Stimulated activated CD4-positive, alpha-beta T cell treated with anti-CD3 and anti-CD28 coated beads, Interleukin-4, amount 100 ng/mL, for 48 hours (primary cell): ENCODE data around the gene EIF3M.
A peak's percentile ranks its signal among the peaks of the same experiment; 100 is the strongest.

Experiments used
- DNase-seq, 2 donors: peaks; one replicate each; pipeline ENCODE4 v3.0.0-alpha.2; 2020; ENCODE audit warnings: low read depth in 2 of 2

Gene EIF3M

DNA sequence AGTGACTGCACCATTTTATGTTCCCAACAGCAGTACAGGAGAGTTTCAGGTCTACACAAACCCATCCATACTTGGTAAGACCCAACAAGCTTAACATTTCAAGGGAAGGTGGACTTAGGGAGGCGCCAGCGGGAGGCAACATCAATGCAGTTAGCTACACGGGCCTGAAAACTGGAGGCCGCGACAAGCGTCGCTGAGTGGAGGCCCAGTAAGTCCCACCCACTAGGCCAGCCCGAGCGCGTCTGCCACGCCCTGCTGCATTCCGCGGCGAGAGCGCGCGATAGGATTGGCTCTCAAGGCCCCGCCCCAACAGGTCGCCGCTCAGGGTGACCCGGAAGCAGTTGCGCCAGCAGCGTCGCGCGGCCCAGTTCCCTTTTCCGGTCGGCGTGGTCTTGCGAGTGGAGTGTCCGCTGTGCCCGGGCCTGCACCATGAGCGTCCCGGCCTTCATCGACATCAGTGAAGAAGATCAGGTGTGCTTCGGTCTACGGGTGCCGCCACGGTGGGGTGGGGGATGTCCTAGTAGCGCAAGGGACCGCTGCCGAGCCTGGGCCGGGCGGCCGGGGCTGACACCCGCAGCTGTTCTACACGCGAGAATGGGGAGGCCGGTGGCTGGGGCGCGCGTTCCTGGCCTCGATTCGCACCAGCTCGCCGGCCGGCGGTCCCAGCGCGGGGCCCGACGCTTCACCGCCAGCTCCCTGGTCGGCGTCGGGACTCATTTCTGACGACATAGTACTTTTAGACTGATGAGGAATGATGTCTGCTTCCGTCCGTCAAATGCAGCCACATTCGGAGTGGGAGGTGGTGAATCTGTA, at the start of gene EIF3M:
Gene EIF3M, plus strand, starts transcription at position 373 of the 813 bp plus-strand sequence. Its CDS starts 57 bp downstream, at position 430.
- DNase-seq: peak; percentile 87 to 94

DNA sequence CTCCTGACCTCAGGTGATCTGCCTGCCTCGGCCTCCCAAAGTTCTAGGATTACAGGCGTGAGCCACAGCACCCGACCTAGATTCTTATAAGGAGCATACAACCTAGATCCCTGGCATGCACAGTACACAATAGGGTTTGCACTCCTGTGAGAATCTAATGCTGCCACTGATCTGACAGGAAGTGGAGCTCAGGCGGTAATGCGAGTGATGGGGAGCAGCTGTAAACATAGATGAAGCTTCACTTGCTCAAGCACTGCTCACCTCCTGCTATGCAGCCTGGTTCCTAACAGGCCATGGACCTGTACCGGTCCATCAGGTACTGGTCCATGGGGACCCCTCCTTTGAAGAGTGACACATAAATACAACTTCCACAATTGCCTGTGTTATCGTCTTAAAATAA, 44.8 kb upstream of the EIF3M start:
- DNase-seq: no peak

DNA sequence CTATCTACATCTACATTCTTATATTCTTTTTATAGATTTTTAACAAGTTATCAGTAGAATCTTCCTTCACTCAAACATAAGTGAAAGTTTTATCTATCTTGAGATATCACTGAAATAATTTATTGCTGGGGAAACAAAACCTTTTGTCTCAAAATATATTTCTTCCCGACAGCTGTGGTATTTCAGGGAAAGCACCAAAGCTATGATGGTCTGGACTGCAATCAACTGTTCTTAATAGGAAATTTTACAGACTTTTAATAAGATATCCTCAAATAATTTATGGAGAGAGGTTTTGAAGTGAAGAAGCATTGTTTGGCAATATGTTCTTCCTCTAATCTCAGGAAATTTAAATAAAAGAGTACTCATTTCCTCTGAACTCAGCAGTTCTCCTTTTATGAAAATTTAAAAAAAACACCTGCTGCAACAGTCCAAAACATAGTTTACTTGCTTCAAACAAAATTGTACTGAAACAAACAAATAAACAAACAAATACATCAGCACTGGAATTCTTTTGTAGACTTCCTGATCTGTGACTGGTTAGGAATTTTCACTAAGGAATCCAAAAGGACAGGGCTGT, 33.9 kb upstream of the EIF3M start:
- DNase-seq: no peak

- DNase-seq: no peak
These were observed 33.4 kb upstream of the EIF3M start for GRCh38 chr11:32550207-32550606.

GRCh38 chr11:32555091-32555490, 28.5 kb upstream of the EIF3M start:
- DNase-seq: no peak

- DNase-seq: no peak
These were observed 27.7 kb upstream of the EIF3M start for GRCh38 chr11:32555895-32556294.

DNA sequence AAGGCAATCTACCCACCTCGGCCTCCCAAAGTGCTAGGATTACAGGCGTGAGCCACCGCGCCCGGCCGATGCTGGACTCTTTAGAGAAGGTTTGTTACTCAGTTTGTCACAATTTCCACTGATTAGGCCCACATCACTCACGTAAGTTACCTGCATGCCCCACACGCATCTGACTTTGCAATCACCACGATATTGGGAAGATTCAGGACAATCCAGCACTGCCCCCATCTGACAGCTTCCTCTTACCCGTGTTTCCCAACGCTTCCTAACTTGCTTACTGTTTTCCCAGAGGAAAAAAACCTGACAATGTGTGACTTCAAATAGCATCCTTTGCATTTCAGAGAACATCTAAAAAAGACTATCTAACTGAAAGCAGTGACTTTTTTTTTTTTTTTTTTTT, 21.8 kb upstream of the EIF3M start:
- no peak for DNase-seq

DNA sequence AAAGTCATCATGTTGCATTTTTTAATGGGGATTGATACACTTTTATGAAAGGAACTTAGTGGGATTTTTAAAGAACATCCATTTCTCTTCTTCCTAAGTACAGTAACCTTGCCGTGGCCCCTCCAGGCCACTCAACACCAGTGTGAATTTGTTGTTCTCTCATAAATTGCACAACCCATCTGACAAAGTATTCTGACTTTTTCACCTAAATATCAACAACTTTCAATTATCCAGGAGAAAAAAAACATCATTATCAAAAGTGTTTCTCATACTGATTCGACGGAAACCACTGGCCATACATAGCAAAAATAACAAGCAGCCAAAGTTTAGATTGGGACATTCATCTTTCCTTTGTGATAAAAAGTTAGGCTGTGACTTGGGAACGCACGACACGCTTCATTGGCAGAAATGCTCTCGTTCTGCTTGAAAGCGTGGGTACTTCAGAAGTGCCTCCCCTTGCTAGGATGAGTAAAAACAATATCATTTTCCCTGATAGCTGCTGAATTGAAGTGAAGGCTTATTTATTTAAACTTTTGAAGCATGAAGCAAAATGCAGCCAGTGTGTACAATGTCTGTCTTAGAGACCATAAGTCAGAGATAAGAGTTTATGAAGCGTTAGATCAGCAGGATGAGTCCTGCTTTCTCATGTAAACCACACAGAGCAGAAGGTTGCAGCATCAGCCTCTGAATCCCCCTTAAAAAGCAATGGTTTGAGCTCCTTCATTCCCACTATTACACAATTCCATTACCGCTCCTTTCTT, 20.6 kb upstream of the EIF3M start:
- DNase-seq: no peak

GRCh38 chr11:32563600-32563959, 20.1 kb upstream of the EIF3M start:
- DNase-seq: no peak

DNA sequence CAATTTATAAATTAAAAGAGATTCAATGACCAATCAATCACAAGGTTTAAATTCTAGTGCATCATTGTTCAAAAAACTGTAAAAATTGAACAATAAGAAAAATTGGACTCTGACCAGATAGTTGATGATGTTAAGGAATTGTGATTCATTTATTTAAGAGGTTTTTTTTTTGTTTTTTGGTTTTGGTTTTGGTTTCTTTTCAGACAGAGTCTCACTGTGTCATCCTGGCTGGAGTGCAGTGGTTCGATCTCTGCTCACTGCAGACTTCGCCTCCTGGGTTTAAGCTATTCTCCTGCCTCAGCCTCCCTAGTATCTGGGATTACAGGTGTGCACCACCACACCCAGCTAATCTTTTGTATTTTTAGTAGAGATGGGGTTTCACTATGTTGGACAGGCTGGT, 17.1 kb upstream of the EIF3M start:
- no peak for DNase-seq

DNA sequence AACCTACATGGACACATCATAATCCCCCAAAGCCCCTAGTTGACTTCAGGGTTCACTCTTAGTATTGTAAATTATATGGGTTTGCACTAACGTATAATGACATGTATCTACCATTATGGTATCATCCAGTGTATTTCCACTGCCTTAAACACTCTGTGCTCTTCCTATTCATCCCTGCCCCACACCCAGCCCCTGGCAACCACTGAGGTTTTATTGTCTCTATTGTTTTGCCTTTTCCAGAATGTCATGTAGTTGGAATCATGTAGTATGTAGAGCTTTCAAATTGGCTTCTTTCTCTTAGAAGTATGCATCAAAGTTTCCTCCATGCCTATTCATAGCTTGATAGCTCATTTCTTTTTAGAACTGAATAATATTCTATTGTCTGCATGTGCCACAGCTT, 16.5 kb upstream of the EIF3M start:
- no peak for DNase-seq

DNA sequence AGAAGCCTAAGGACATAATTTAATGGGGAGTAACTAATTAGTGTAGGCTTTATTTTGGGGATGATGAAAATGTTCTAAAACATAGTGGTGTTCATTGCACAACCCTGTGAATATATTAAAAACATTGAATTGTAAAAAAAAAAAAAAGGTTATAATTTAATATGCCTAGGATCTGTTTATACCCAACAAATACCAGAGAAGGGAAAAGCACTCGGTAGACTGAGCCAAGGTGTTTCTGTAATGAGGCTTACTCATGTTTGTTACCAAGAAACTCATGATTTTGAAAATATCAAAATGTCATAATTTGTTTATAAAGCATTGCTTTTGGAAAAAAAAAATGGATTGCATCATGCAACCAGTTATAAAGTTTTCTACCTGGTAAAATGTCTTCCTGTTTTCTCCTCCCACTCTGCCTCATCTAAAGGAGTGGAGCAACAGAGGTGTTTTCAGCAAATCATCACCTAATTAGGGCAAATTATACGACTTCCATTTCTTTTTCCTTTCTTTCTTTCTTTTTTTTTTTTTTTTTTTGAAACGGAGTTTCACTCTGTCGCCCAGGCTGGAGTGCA, 14.2 kb upstream of the EIF3M start:
- no peak for DNase-seq

- no peak for DNase-seq
These were observed 12.6 kb upstream of the EIF3M start for GRCh38 chr11:32571039-32571438.

DNA sequence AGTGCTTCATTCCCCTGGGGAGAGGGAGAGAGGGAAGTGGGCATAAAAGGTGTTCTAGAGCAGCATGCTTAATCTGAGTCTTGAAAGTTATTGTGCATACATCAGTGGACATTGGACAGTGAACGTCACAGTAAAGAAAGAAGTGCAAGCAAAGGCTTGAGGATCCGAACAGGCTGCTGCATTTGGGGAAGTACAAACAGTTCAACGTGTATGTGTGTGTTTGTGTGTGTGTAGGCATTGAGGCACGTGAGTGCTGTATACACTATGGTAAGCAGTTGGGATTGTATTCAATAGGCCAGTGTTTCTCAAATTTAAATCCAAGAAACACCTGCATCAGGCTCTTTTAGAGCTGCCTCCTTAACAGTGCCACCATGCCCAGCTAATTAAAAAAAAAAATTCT, 10.4 kb upstream of the EIF3M start:
- DNase-seq: no peak

DNA sequence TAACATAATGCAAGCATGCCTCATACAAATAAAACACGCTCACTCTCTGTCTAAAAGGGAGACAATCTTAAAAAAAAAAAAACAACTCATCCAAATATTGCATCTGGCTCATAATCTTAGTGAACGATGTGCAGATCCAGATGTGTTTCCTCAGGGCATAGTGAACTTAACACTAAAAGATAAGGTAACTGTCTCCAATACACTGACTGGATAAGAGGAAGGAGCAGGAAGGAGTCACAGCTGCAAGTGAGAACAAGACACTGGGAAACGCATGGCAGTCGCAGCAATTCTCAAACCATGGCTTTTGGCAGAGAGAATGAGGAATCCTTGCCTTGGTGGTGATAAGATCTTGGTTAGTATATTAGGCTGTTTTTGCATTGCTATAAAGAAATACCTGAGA, 9.2 kb upstream of the EIF3M start:
- no peak for DNase-seq

- no peak for DNase-seq
These were observed 8.6 kb upstream of the EIF3M start for GRCh38 chr11:32575070-32575469.

GRCh38 chr11:32576456-32576855, 7.2 kb upstream of the EIF3M start:
- DNase-seq: no peak

- no peak for DNase-seq
These were observed 2.7 kb upstream of the EIF3M start for GRCh38 chr11:32580967-32581366.

DNA sequence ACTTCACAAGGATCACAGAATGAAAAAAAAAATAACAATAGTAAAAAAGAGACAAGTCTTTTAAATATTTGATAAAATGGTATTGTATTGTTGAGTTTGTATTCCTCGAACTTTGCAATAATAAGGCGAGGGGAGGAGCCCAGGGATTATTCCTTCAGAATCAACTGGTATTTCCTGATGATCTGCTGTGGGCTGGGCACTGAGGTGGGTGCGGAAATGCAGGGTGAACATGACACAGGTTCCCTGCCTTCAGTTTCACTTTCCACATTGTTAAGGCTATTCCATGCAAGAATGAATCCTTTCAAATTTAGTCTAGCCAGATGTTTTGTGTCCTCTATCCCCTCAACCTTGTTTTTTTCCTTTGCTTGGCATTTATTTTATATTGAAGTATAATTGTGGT, 2.1 kb upstream of the EIF3M start:
- no peak for DNase-seq

DNA sequence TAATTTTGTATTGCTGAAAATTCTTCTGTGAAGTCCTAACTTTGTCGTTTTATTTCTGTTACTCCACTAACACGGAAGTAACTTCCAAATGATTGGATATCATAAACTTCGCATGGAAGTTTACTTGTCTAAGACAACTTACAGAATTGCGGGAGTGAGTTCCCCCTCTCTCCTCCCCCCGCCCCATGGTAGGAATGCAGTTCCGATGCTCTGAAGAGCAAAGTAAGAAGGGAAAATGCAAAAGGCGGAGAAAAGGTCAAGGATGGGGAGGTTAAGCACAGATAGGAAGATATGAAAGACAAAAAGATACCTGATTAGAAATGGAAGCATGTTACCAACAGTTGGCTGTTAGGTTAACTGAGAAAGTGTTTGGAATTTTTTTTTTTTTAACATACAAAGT, 1.3 kb downstream of the EIF3M start:
- no peak for DNase-seq

GRCh38 chr11:32586576-32587190, 3.1 kb downstream of the EIF3M start:
- DNase-seq: no peak

- no peak for DNase-seq
These were observed 10.6 kb downstream of the EIF3M start for GRCh38 chr11:32594272-32594671.
